GM12878 (cell line): ENCODE measurements around the gene DIP2B. TPM values are rescaled to one million over a fixed set of nuclear protein-coding genes. Genes with fewer than 3 reads are reported as not detected.

Experiments
- ATAC-seq: fragments of 200-7000 bp; cut with Tn5 transposase; 3 replicates; pipeline ENCODE4 v1.9.1; 2020; ENCODE audit warnings: mild to moderate bottlenecking, moderate library complexity
- BruUV-seq: library from RNA; stranded (reverse); fragments of 400-500 nt; replicated peaks from 2 replicates; lab custom pipeline; 2021; lab: Mats Ljungman, UMichigan
- CTCF ChIA-PET: fragments of 300-600 bp; sonication (Branson Sonifier 250); formaldehyde crosslinking; extraction: SDS; loops from one replicate; lab custom pipeline; 2021; ENCODE audit warnings: inconsistent platforms; lab: Yijun Ruan, JAX
- POLR2A ChIA-PET: fragments of 350-600 bp; formaldehyde crosslinking; extraction: SDS; loops from one replicate; lab custom pipeline; 2021; ENCODE audit warnings: inconsistent platforms; lab: Charles Lee
- RAD21 ChIA-PET: fragments of 300-600 bp; sonication (Branson Sonifier 250); formaldehyde crosslinking; loops from one replicate; lab custom pipeline; 2023; ENCODE audit warnings: antibody characterized with exemption; ENCODE audit not compliant: unreplicated experiment; lab: Charles Lee
- SMC1A ChIA-PET: fragments of 300-600 bp; sonication (Branson Sonifier 250); formaldehyde crosslinking; loops from one replicate; lab custom pipeline; 2023; ENCODE audit not compliant: unreplicated experiment, uncharacterized antibody; lab: Charles Lee
- DNase-seq: peaks from one replicate; pipeline ENCODE4 v3.0.0-alpha.2; 2011; ENCODE audit warnings: low read depth, low spot score
- FAIRE-seq: peaks from 3 replicates; lab custom pipeline; 2011; peaks lifted over from hg19 to GRCh38; lab: Jason Lieb, UNC
- H2AFZ ChIP-seq: 2 replicates; pipeline ENCODE4 v1.6.0; 2011; ENCODE audit warnings: low read depth, low read length, control low read depth; ENCODE audit not compliant: control insufficient read depth
- H3K27ac ChIP-seq: 2 replicates; pipeline ENCODE4 v1.5.1; 2011; ENCODE audit warnings: control low read depth; ENCODE audit not compliant: control insufficient read depth, insufficient read depth
- H3K27me3 ChIP-seq, 2 experiments: replicated peaks in 1 of 2; 2 replicates each; pipeline versions ENCODE4 v1.6.0 to v1.6.1; 2011; ENCODE audit warnings: low read length in 1 of 2; ENCODE audit not compliant: control insufficient read depth in 2 of 2, insufficient read depth in 2 of 2
- H3K36me3 ChIP-seq, 2 experiments: 2 replicates each; pipeline ENCODE4 v1.5.1; 2011; ENCODE audit warnings: low read length in 1 of 2; ENCODE audit not compliant: control insufficient read depth in 2 of 2, insufficient read depth in 2 of 2
- H3K4me1 ChIP-seq: 2 replicates; pipeline ENCODE4 v1.6.1; 2011; ENCODE audit warnings: mild to moderate bottlenecking, low read length, moderate library complexity, mixed read lengths; ENCODE audit not compliant: control insufficient read depth, insufficient read depth
- H3K4me2 ChIP-seq: 2 replicates; pipeline ENCODE4 v1.6.0; 2011; ENCODE audit warnings: control low read depth; ENCODE audit not compliant: control insufficient read depth, insufficient read depth
- H3K4me3 ChIP-seq: fragments of 200-600 bp; sonication (generic); 2 replicates; pipeline ENCODE4 v1.5.1; 2016
- H3K79me2 ChIP-seq: 2 replicates; pipeline ENCODE4 v1.6.0; 2011; ENCODE audit warnings: low read length; ENCODE audit not compliant: control insufficient read depth, insufficient read depth
- H3K9ac ChIP-seq: 2 replicates; pipeline ENCODE4 v1.8.0; 2011; ENCODE audit warnings: low read length, control low read depth, mixed read lengths; ENCODE audit not compliant: control insufficient read depth, insufficient read depth
- H3K9me3 ChIP-seq: replicated peaks from 3 replicates; pipeline ENCODE4 v1.5.1; 2011; ENCODE audit warnings: mild to moderate bottlenecking, low read length; ENCODE audit not compliant: control insufficient read depth, insufficient read depth
- H4K20me1 ChIP-seq: 2 replicates; pipeline ENCODE4 v1.6.0; 2011; ENCODE audit not compliant: control insufficient read depth, insufficient read depth
- BCL11A ChIP-seq: IDR thresholded peaks from 2 replicates; pipeline ENCODE4 v1.6.1; 2011; ENCODE audit warnings: low read depth, low read length
- CEBPB ChIP-seq, 2 experiments: fragments of 150-350 bp in 1 of 2; IDR thresholded peaks; 2 replicates each; pipeline ENCODE4 v1.6.1; 2012 to 2014; ENCODE audit warnings: low read depth in 2 of 2, low read length in 2 of 2, borderline replicate concordance in 1 of 2, inconsistent platforms in 1 of 2
- DPF2 ChIP-seq: fragments of 450-650 bp; IDR thresholded peaks from 2 replicates; pipeline ENCODE4 v1.6.1; 2017; ENCODE audit warnings: mild to moderate bottlenecking
- EED ChIP-seq: sonication (generic); IDR thresholded peaks from 2 replicates; pipeline ENCODE4 v1.6.1; 2016; ENCODE audit warnings: antibody characterized with exemption, low read depth
- FOXK2 ChIP-seq: fragments of 450-650 bp; IDR thresholded peaks from 2 replicates; pipeline ENCODE4 v1.6.1; 2017; ENCODE audit warnings: mild to moderate bottlenecking, moderate library complexity
- GABPA ChIP-seq: IDR thresholded peaks from 2 replicates; pipeline ENCODE4 v1.6.1; 2014; ENCODE audit warnings: antibody characterized with exemption, low read depth, mild to moderate bottlenecking, inconsistent platforms
- HDGF ChIP-seq: fragments of 450-650 bp; IDR thresholded peaks from 2 replicates; pipeline ENCODE4 v1.6.1; 2016; ENCODE audit warnings: antibody characterized with exemption
- IKZF1 ChIP-seq: fragments of 450-650 bp; conservative IDR thresholded peaks from 2 replicates; pipeline ENCODE4 v1.6.1; 2017; ENCODE audit warnings: antibody characterized with exemption, mild to moderate bottlenecking
- IRF3 ChIP-seq: fragments of 450-650 bp; IDR thresholded peaks from 2 replicates; pipeline ENCODE4 v1.6.1; 2014; ENCODE audit warnings: mild to moderate bottlenecking
- KAT2A ChIP-seq: conservative IDR thresholded peaks from 2 replicates; pipeline ENCODE4 v1.6.1; 2011; ENCODE audit warnings: low read depth, low read length; ENCODE audit not compliant: control insufficient read depth
- MEF2B ChIP-seq: fragments of 450-650 bp; IDR thresholded peaks from 2 replicates; pipeline ENCODE4 v1.6.1; 2018; ENCODE audit warnings: mild to moderate bottlenecking, moderate library complexity; ENCODE audit not compliant: partially characterized antibody, poor library complexity, severe bottlenecking
- MTA2 ChIP-seq: fragments of 450-650 bp; IDR thresholded peaks from 2 replicates; pipeline ENCODE4 v1.6.1; 2016; ENCODE audit warnings: low read depth, mild to moderate bottlenecking, moderate library complexity
- POU2F2 ChIP-seq: IDR thresholded peaks from 3 replicates; pipeline ENCODE4 v1.6.1; 2011; ENCODE audit warnings: low read depth, mild to moderate bottlenecking, low read length, borderline replicate concordance
- PRDM15 ChIP-seq: fragments of 450-650 bp; formaldehyde crosslinking; IDR thresholded peaks from 2 replicates; pipeline ENCODE4 v1.4.0; 2020; ENCODE audit warnings: mild to moderate bottlenecking, moderate library complexity
- RAD51 ChIP-seq: fragments of 450-650 bp; IDR thresholded peaks from 2 replicates; pipeline ENCODE4 v1.6.1; 2016; ENCODE audit warnings: moderate library complexity, mild to moderate bottlenecking, inconsistent platforms
- ZZZ3 ChIP-seq: IDR thresholded peaks from 2 replicates; pipeline ENCODE4 v1.6.1; 2011; ENCODE audit warnings: low read depth; ENCODE audit not compliant: control insufficient read depth, insufficient read length
- WGBS: methylation state at CpG from one replicate; pipeline ENCODE4 v1.1.6; 2016; ENCODE audit warnings: low lambda C conversion rate; ENCODE audit not compliant: insufficient replicate concordance, insufficient coverage; ENCODE audit errors: missing lambda C conversion rate; 5-methylcytosine and 5-hydroxymethylcytosine counted together
- in situ Hi-C: fragments of 300-500 bp; cut with MboI; formaldehyde crosslinking; loops from 9 replicates; pipeline ENCODE4 v1.14.3; 2018; ENCODE audit warnings: mixed read lengths
- intact Hi-C: fragments of 100-400 bp; cut with micrococcal nuclease; formaldehyde crosslinking; loops from one replicate; pipeline ENCODE4 v1.14.2; 2022; ENCODE audit not compliant: unreplicated experiment
- polyA plus RNA-seq, 11 experiments: library from polyadenylated mRNA; depleted of rRNA in 4 of 11; unstranded in 6 of 11; stranded (reverse) in 5 of 11; fragments of >200 nt; fragmentation: Nextera tagmentation in 4 of 11; fragmentation: Illumina TruSeq in 1 of 11; extraction: Ambion mirVana in 4 of 11; extraction: Trizol in 1 of 11; gene quantifications; 1 replicate in 1 of 11; 2 replicates in 10 of 11; pipeline versions ENCODE4 v1.2.1 to v1.2.3, GENCODE V29; 2011 to 2016; ENCODE audit warnings: inconsistent platforms in 2 of 11, missing spikeins in 2 of 11, low read depth in 1 of 11
- total RNA-seq, 4 experiments: library from RNA; depleted of rRNA in 3 of 4; stranded (reverse); fragments of >200 nt in 3 of 4; fragmentation: Illumina TruSeq in 1 of 4; extraction: Trizol in 1 of 4; gene quantifications; 2 replicates each; pipeline versions ENCODE4 v1.2.1 to v1.2.3, GENCODE V29; 2013 to 2021

The DIP2B gene
- total and polyA plus RNA-seq, 10 of the 15 experiments (the other 5 are each of a cell fraction or from before 2014, with no cell fraction given) = 4.5 to 30.0 (median 18.6) TPM

DNA sequence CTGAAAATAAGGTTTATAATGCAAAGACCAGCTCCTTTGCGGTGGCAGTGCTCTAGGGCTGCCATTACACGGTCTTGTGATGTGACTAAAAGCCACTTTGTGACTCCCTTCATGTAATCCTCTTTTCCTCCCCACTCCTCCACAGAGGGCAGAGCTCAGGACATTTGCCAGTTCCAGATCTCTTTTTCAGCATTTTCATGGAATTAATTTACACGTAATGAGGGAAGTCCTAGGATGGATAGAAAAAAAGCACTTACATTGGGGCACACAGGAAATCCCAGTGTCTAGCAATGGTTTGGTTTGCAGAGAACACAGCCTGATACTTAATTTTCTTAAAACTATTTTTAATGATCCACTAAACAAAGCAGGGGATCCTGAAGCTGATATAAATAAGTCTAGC lies 241.6 kb downstream of the DIP2B start:
- Histone ChIP-seq H3K9ac (no peak overlapping the region), H3K36me3 (peaks cover 0 to 17% of the 10 kb centered on the region in 2 experiments; a peak in 3 of 4 replicates), H3K4me3 (no peak overlapping the region), H3K9me3 (no peaks in the 10 kb centered on the region), H4K20me1 (no peaks in the 10 kb centered on the region), H3K4me1 (no peaks in the 10 kb centered on the region), H3K27ac (no peak overlapping the region), H3K27me3 (no peaks in the 10 kb centered on the region), H3K4me2 (no peak overlapping the region), H2AFZ (no peak overlapping the region), H3K79me2 (no peaks in the 10 kb centered on the region)
- WGBS = 96% methylated on average over 3 of the region's 3 CpGs
- POLR2A ChIA-PET = interaction anchor here (0.6 kb wide), 1 partner anchor 245 kb away, joined by 4 read pairs; no protein-coding TSS in a partner anchor
- in situ Hi-C loops = no loop called here
- CTCF ChIA-PET = interaction anchor here (1.1 kb wide), 1 partner anchor 12 kb away, joined by 4 read pairs; no protein-coding TSS in a partner anchor
- SMC1A ChIA-PET = interaction anchor here (1.2 to 1.3 kb wide), 2 partner anchors 12 to 19 kb away, joined by 3 read pairs; no protein-coding TSS in a partner anchor
- FAIRE-seq (no peak), ATAC-seq (no peak), DNase-seq (no peak)
- RAD21 ChIA-PET = no interaction called here
- intact Hi-C loops = no loop called here
- no peak for TF ChIP-seq ZZZ3
- TF ChIP-seq BCL11A = no peak
- no peak for TF ChIP-seq DPF2
- TF ChIP-seq EED = no peak
- no peak for TF ChIP-seq IRF3
- BruUV-seq = no TSS peak

GRCh38 chr12:50747817-50748216 lies 243.0 kb downstream of the DIP2B start:
- Histone ChIP-seq H3K9me3 (no peaks in the 10 kb centered on the region), H3K4me1 (no peaks in the 10 kb centered on the region), H3K4me2 (no peak overlapping the region), H2AFZ (no peak overlapping the region), H3K27ac (no peak overlapping the region), H3K36me3 (peaks cover 0 to 21% of the 10 kb centered on the region in 2 experiments; a peak in 3 of 4 replicates), H3K4me3 (no peak overlapping the region), H4K20me1 (no peaks in the 10 kb centered on the region), H3K27me3 (no peaks in the 10 kb centered on the region), H3K79me2 (no peaks in the 10 kb centered on the region), H3K9ac (no peak overlapping the region)
- RAD21 ChIA-PET = no interaction called here
- FAIRE-seq (no peak), DNase-seq (no peak), ATAC-seq (no peak)
- POLR2A ChIA-PET = no interaction called here
- 100% methylated on average over 1 of the region's 1 CpG for WGBS
- CTCF ChIA-PET = no interaction called here
- no TSS peak for BruUV-seq
- in situ Hi-C loops (no loop called here), intact Hi-C loops (no loop called here)
- SMC1A ChIA-PET = no interaction called here
- TF ChIP-seq GABPA (no peak), CEBPB (IDR thresholded peaks at IDR 0.05; ENCODE audit: borderline replicate concordance in 1 of 2, low read depth in 2 of 2, low read length in 2 of 2) (no peak), IKZF1 (no peak), MEF2B (no peak), POU2F2 (no peak), MTA2 (no peak), KAT2A (no peak), HDGF (no peak), FOXK2 (no peak), PRDM15 (CRISPR knock-in tag) (no peak), RAD51 (no peak)
